GM19463 (cell line): ENCODE data around the gene EID3.

Source experiments
- ATAC-seq: cut with Tn5 transposase; IDR thresholded peaks from one replicate; pipeline ENCODE4 v1.9.1; 2021; ENCODE audit warnings: mild to moderate bottlenecking, moderate library complexity; ENCODE audit not compliant: unreplicated experiment

EID3 gene

GRCh38 chr12:104333692-104334255 lies 30.2 kb downstream of the EID3 start:
- ATAC-seq = no peak

GRCh38 chr12:104334581-104334980 lies 31.0 kb downstream of the EID3 start:
- ATAC-seq = no peak

- no peak for ATAC-seq
Measured at GRCh38 chr12:104336115-104336514, 32.6 kb downstream of the EID3 start.

- ATAC-seq = no peak
Measured at GRCh38 chr12:104337030-104337558, 33.6 kb downstream of the EID3 start.

GRCh38 chr12:104339663-104340062 lies 36.1 kb downstream of the EID3 start:
- no peak for ATAC-seq

GRCh38 chr12:104340177-104340576 lies 36.6 kb downstream of the EID3 start:
- ATAC-seq = no peak

GRCh38 chr12:104340925-104341611 lies 37.5 kb downstream of the EID3 start:
- no peak for ATAC-seq

- ATAC-seq = no peak
Measured at GRCh38 chr12:104342147-104342546, 38.6 kb downstream of the EID3 start.

- ATAC-seq = no peak
Measured at GRCh38 chr12:104342635-104343249, 39.2 kb downstream of the EID3 start.

- no peak for ATAC-seq
Measured at GRCh38 chr12:104344682-104345081, 41.1 kb downstream of the EID3 start.

GRCh38 chr12:104345234-104346066 lies 41.9 kb downstream of the EID3 start:
- no peak for ATAC-seq

- ATAC-seq = no peak
Measured at GRCh38 chr12:104347374-104348075, 44.0 kb downstream of the EID3 start.

GRCh38 chr12:104348283-104348993 lies 44.9 kb downstream of the EID3 start:
- no peak for ATAC-seq

GRCh38 chr12:104348994-104349494 lies 45.5 kb downstream of the EID3 start:
- no peak for ATAC-seq

- no peak for ATAC-seq
Measured at GRCh38 chr12:104350211-104351056, 46.9 kb downstream of the EID3 start.

- no peak for ATAC-seq
Measured at GRCh38 chr12:104351057-104351983, 47.8 kb downstream of the EID3 start.

- ATAC-seq = no peak
Measured at GRCh38 chr12:104352106-104352713, 48.7 kb downstream of the EID3 start.
